GM19099 (cell line): ENCODE data around the gene LYL1.

Experiments
- POLR2A ChIP-seq: IDR thresholded peaks from 3 replicates; pipeline ENCODE4 v1.6.1; 2011; ENCODE audit warnings: low read depth; ENCODE audit not compliant: insufficient read length; ENCODE audit errors: extremely low read depth

The LYL1 gene

GRCh38 chr19:13093407-13094105 is 9.1 kb downstream of the LYL1 start:
- TF ChIP-seq POLR2A: no peak

GRCh38 chr19:13092606-13093235 is 9.9 kb downstream of the LYL1 start:
- no peak for TF ChIP-seq POLR2A

GRCh38 chr19:13092158-13092543 is 10.5 kb downstream of the LYL1 start:
- TF ChIP-seq POLR2A: no peak

DNA sequence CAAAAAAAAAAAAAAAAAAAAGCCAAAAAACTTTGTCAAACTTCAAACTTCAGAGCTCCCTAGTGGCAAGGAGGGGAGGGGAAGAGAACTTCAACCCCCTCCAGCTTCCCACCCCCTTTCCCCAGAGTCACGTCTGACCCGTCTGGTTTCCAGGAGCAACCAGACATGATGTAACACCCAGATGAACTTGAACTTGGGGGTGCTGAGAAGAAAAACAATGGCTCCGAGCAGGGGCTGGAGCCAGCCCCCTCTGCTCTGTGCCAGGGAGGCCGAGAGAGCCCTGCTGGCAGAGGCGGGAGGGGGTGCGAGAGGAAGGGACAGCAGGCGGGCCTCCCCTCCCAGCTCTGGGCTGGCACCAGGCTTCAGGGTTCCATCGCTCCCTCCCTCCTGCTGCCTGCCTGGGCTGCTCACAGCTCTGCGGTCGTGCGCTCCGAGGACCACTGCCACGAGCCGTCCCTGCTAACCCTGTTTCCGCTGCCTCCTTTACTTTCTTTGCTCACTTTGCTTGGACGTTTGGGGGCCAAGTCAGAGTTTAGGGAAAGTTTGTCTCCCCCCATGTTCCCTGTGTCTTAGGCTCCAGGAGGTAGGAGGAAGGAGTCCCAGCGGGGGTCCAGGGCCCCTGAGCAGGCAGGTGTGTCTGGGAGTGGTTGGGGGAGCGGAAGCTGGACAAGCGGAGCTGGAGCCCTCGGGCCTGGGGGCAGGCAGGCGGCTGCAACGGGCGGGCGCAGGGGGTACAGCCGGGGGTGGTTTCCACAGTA is 11.1 kb downstream of the LYL1 start:
- TF ChIP-seq POLR2A: no peak

- no peak for TF ChIP-seq POLR2A
Measured at GRCh38 chr19:13090511-13091231, 12.0 kb downstream of the LYL1 start.

DNA sequence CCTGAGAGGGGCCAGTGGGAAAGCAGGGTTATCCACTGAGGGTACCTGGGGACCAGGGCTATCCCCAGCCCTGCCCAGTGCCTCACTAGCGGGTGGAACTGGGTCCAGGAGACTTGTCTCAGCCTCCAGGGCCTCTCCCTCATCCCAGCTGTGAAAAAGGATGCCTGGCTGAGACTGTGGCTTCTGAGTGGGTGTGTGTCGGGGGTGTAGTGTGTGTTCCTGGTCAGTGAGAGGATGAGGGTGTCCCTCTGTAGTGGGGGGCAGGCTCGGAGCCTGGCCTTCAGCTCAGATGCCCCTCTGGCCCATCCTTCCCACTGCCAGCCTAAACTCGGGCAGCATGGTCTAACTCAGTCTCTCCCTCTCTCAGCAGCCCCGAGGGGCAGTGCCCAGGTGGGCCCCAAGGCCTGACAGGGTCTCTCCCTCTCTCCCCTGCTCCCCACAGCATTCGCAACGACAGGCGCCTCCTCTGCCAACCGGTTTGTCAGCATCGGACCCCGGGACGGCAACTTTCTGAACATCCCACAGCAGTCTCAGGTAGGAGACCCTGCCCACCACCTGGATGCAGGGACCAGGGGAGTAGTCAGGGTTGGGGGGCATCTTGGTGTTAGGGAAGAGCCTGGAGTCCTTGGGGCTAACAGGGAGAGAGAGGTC is 12.7 kb downstream of the LYL1 start:
- no peak for TF ChIP-seq POLR2A

- TF ChIP-seq POLR2A: no peak
Measured at GRCh38 chr19:13089139-13089856, 13.4 kb downstream of the LYL1 start.

DNA sequence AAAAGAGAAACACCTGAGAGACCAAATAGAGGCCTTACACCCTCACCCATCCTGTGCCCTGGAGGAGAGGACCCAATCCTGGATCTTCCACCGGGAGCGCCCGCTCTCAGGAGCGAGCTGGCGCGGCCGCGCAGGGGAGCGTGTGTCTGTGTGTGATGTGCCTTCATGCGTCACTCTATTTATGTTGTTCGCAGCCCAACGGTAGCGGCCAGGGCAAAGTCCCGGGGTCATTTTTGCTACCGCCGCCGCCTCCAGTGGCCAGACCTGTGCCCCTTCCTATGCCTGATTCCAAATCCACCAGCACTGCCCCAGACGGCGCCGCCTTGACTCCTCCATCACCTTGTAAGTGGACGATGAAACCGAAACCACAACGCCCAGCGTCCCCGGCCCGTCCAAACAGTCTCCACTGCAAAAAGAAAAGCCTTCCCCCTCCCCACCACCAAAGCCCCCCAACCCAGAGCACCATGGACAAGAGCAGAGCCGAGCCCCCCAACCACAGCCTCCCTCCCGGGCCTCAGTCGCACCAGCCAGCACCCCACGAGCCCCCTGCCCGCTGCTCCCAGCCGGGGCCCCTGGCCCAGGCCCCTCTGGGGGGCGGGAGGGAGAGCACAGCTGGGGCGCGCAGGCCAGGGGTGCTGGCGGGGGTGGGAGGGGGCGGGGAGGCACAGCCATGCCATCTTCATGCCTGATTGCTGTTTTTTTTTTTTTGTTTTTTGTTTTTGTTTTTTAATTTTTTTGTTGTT is 14.7 kb downstream of the LYL1 start:
- no peak for TF ChIP-seq POLR2A

- no peak for TF ChIP-seq POLR2A
Measured at GRCh38 chr19:13087295-13087694, 15.4 kb downstream of the LYL1 start.

DNA sequence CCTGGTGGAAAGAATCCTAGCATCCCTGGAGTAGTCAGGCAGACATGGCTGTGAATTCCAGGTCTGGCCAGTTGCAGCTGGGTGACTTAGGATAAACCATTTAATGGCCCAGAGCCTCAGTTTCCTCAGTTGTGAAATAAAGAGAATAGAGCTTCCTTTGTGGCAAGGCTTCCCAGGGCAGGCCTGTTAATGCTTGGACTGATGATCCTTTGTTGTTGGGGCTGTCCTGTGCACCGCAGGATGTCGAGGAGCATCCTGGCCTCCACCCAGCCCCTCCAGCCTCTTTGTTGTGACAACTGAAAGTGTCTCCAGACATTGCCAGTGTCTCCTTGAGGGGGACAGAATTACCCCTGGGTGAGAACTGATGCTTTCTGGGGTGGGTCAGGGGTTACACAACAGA is 16.3 kb downstream of the LYL1 start:
- no peak for TF ChIP-seq POLR2A

DNA sequence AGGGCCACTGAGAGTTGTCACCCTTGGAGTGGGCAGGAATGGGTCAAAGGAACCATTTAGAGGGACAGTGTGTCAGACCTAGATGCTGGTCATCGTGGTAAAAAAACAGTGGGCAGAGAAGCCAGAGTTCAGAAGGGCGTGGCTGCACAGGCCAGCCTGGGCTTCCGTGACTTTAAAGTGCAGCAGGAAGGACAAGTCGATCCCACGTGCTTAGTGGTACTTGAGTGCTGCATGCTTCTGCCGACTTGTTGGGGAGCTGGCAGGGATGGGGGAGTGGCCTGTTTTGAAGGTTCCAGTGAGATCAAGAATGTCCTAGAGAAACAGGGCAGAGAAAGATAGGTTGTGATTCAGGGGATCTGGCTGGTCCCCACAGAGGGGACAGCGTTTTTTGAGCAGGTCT is 17.0 kb downstream of the LYL1 start:
- no peak for TF ChIP-seq POLR2A

DNA sequence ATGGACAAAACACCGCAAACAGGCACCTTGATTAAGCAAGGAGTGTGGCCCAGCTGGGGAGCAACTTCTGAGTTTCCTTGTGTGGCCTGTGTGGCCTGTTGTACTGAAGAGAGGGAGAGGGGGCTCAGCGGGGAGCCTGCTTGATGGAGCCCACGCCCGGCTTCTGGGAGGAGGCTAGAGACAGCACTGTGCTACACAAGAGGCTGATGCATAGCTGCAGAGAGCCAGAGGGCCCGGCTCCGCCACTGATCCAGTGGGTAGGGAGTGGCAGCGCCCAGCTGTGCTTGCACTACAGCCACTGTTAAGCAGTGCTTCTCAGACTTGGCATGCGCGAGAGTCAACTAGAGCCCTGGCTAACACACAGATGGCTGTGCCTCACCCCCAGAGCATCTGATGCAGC is 19.0 kb downstream of the LYL1 start:
- TF ChIP-seq POLR2A: no peak

- TF ChIP-seq POLR2A: no peak
Measured at GRCh38 chr19:13083008-13083404, 19.7 kb downstream of the LYL1 start.
